CD4-positive, alpha-beta T cell treated with Interleukin-4 for 1 hour (primary cell): ENCODE measurements around the gene TRPT1.
"Not testable (repeated sequence)": the region's sequence is repeated elsewhere in the genome, so short reads cannot be mapped to it uniquely, and the experiment has no call there.

Source experiments
- DNase-seq, 2 donors: peaks; one replicate each; pipeline ENCODE4 v3.0.0-alpha.2; 2020 to 2022

Gene TRPT1

GRCh38 chr11:64258356-64258755 is 32.4 kb upstream of the TRPT1 start:
- DNase-seq, result no peak

GRCh38 chr11:64256300-64256699 is 30.3 kb upstream of the TRPT1 start:
- no peak for DNase-seq

GRCh38 chr11:64255135-64256128 is 29.4 kb upstream of the TRPT1 start:
- no peak for DNase-seq

GRCh38 chr11:64254326-64254725 is 28.3 kb upstream of the TRPT1 start:
- no peak for DNase-seq

- no peak for DNase-seq
Observed at GRCh38 chr11:64253481-64253880, 27.5 kb upstream of the TRPT1 start.

- DNase-seq, result no peak
Observed at GRCh38 chr11:64253043-64253442, 27.1 kb upstream of the TRPT1 start.

GRCh38 chr11:64252003-64252872 is 26.3 kb upstream of the TRPT1 start:
- peak in 1 of 2 donors; percentile 19 for DNase-seq

- DNase-seq, result no peak
Observed at GRCh38 chr11:64251753-64252002, 25.7 kb upstream of the TRPT1 start.

GRCh38 chr11:64251016-64251752 is 25.2 kb upstream of the TRPT1 start, which contains the start of gene PLCB3:
PLCB3 (plus strand) TSS chr11:64251530; CDS start chr11:64251650, 120 bp downstream.
- DNase-seq, result peak; percentile 57 to 68

GRCh38 chr11:64250415-64251015 is 24.5 kb upstream of the TRPT1 start:
- DNase-seq, result no peak

GRCh38 chr11:64249563-64250414 is 23.8 kb upstream of the TRPT1 start:
- DNase-seq, result no peak

- DNase-seq, result no peak
Observed at GRCh38 chr11:64249038-64249437, 23.1 kb upstream of the TRPT1 start.

- no peak for DNase-seq
Observed at GRCh38 chr11:64248578-64248977, 22.6 kb upstream of the TRPT1 start.

- DNase-seq, result no peak
Observed at GRCh38 chr11:64247729-64248531, 21.9 kb upstream of the TRPT1 start.

- DNase-seq, result peak; percentile 77 to 81
Observed at GRCh38 chr11:64246871-64247728, 21.1 kb upstream of the TRPT1 start, which contains the start of gene PPP1R14B. PPP1R14B (minus strand) TSS chr11:64246943; CDS start chr11:64246673, 270 bp downstream.

- DNase-seq, result not testable (repeated sequence)
Observed at GRCh38 chr11:64246621-64246870, 20.6 kb upstream of the TRPT1 start.

GRCh38 chr11:64245797-64246620 is 20.0 kb upstream of the TRPT1 start:
- peak; percentile 57 to 74 for DNase-seq

GRCh38 chr11:64245401-64245796 is 19.4 kb upstream of the TRPT1 start:
- peak; percentile 55 for DNase-seq

- DNase-seq, result no peak
Observed at GRCh38 chr11:64244966-64245365, 19.0 kb upstream of the TRPT1 start.
